Urinary bladder (tissue), 4 donors: ENCODE data around the gene DYRK3. TPM values are rescaled to one million over a fixed set of nuclear protein-coding genes. Genes with fewer than 3 reads are reported as not detected.
"Not testable (repeated sequence)": the region's sequence is repeated elsewhere in the genome, so short reads cannot be mapped to it uniquely, and the experiment has no call there.

ENCODE experiments used
- DNase-seq: peaks from one replicate; pipeline ENCODE4 v3.0.0-alpha.2; 2015; ENCODE audit errors: extremely low spot score
- H3K27ac ChIP-seq: one replicate; pipeline ENCODE4 v1.5.1; 2013; ENCODE audit warnings: low read depth, mild to moderate bottlenecking, moderate library complexity
- H3K36me3 ChIP-seq: one replicate; pipeline ENCODE4 v1.6.1; 2013; ENCODE audit warnings: mild to moderate bottlenecking, moderate library complexity; ENCODE audit not compliant: insufficient read depth
- H3K4me1 ChIP-seq: one replicate; pipeline ENCODE4 v1.6.1; 2013; ENCODE audit warnings: mild to moderate bottlenecking, moderate library complexity; ENCODE audit not compliant: insufficient read depth
- H3K4me3 ChIP-seq: one replicate; pipeline ENCODE4 v1.5.1; 2013; ENCODE audit warnings: low read depth, low read length
- WGBS: extraction: QIAGEN DNeasy Blood & Tissue Kit; methylation state at CpG from one replicate; pipeline ENCODE4 v1.1.7; 2013; 5-methylcytosine and 5-hydroxymethylcytosine counted together
- polyA plus RNA-seq: library from polyadenylated mRNA; stranded (reverse); fragments of 200-250 nt; gene quantifications from one replicate; pipeline ENCODE4 v1.2.3, GENCODE V29; 2013
- total RNA-seq: library from RNA; depleted of rRNA; stranded (reverse); fragments of >200 nt; gene quantifications from one replicate; pipeline ENCODE4 v1.2.3, GENCODE V29; 2014
- donor health status: healthy with polysubstance abuse.
- donor health status: healthy.

DYRK3 gene
- total and polyA plus RNA-seq, 2 donors = 5.6 to 12.8 TPM

GRCh38 chr1:206642074-206642473, 6.7 kb downstream of the DYRK3 start:
- DNase-seq, H3K4me1 ChIP-seq, H3K36me3 ChIP-seq, H3K27ac ChIP-seq, H3K4me3 ChIP-seq: not testable (repeated sequence)
- WGBS = 80% methylated on average over 2 of the region's 2 CpGs

GRCh38 chr1:206643118-206643698, 7.9 kb downstream of the DYRK3 start:
- DNase-seq = no peak
- 88% methylated on average over 3 of the region's 3 CpGs for WGBS
- H3K36me3 ChIP-seq = peaks cover 4% of the 10 kb centered on the region
- peaks cover 1% of the 10 kb centered on the region for H3K4me1 ChIP-seq
- H3K27ac ChIP-seq = no peak overlapping the region
- H3K4me3 ChIP-seq = no peak overlapping the region

- Histone ChIP-seq H3K4me3 (no peak overlapping the region), H3K36me3 (no peaks in the 10 kb centered on the region), H3K27ac (no peak overlapping the region), H3K4me1 (no peaks in the 10 kb centered on the region)
- no peak for DNase-seq
- 83% methylated on average over 1 of the region's 1 CpG for WGBS
These were observed 11.2 kb downstream of the DYRK3 start for GRCh38 chr1:206646504-206646903.

GRCh38 chr1:206647224-206647623, 11.9 kb downstream of the DYRK3 start:
- Histone ChIP-seq H3K4me3 (no peak overlapping the region), H3K4me1 (no peaks in the 10 kb centered on the region), H3K36me3 (no peaks in the 10 kb centered on the region), H3K27ac (no peak overlapping the region)
- DNase-seq = no peak

- H3K4me3 ChIP-seq = no peak overlapping the region
- no peak overlapping the region for H3K27ac ChIP-seq
- WGBS = 86% methylated on average over 5 of the region's 5 CpGs
These were observed 14.1 kb downstream of the DYRK3 start for GRCh38 chr1:206649261-206649921.

GRCh38 chr1:206651014-206651413, 15.7 kb downstream of the DYRK3 start:
- DNase-seq = no peak
- Histone ChIP-seq H3K4me1 (no peaks in the 10 kb centered on the region), H3K36me3 (no peaks in the 10 kb centered on the region), H3K4me3 (no peak overlapping the region), H3K27ac (no peak overlapping the region)
- 95% methylated on average over 3 of the region's 3 CpGs for WGBS

More at GRCh38 chr1:206649261-206649921, 14.1 kb downstream of the DYRK3 start:
- no peak for DNase-seq
- Histone ChIP-seq H3K4me1 (no peaks in the 10 kb centered on the region), H3K36me3 (no peaks in the 10 kb centered on the region)

- no peak for DNase-seq
- WGBS = 94% methylated on average over 5 of the region's 5 CpGs
- no peaks in the 10 kb centered on the region for H3K36me3 ChIP-seq
- H3K4me3 ChIP-seq = no peak overlapping the region
- no peak overlapping the region for H3K27ac ChIP-seq
- H3K4me1 ChIP-seq = no peaks in the 10 kb centered on the region
These were observed 16.9 kb downstream of the DYRK3 start for GRCh38 chr1:206651958-206652890.

GRCh38 chr1:206653715-206654459, 18.6 kb downstream of the DYRK3 start:
- Histone ChIP-seq H3K4me3 (no peak overlapping the region), H3K4me1 (no peaks in the 10 kb centered on the region), H3K27ac (no peak overlapping the region), H3K36me3 (no peaks in the 10 kb centered on the region)
- WGBS = 92% methylated on average over 7 of the region's 7 CpGs
- no peak for DNase-seq

- H3K4me1 ChIP-seq = no peaks in the 10 kb centered on the region
- 75% methylated on average over 2 of the region's 2 CpGs for WGBS
- H3K4me3 ChIP-seq = no peak overlapping the region
- DNase-seq = no peak
- H3K36me3 ChIP-seq = no peaks in the 10 kb centered on the region
- no peak overlapping the region for H3K27ac ChIP-seq
These were observed 19.5 kb downstream of the DYRK3 start for GRCh38 chr1:206654828-206655227.

- Histone ChIP-seq H3K36me3 (no peaks in the 10 kb centered on the region), H3K4me3 (no peak overlapping the region), H3K4me1 (no peaks in the 10 kb centered on the region), H3K27ac (no peak overlapping the region)
- WGBS = 80% methylated on average over 4 of the region's 4 CpGs
- DNase-seq = no peak
These were observed 20.1 kb downstream of the DYRK3 start for GRCh38 chr1:206655471-206655882.

- DNase-seq = no peak
- WGBS = 89% methylated on average over 3 of the region's 3 CpGs
- H3K27ac ChIP-seq = no peak overlapping the region
- H3K36me3 ChIP-seq = no peaks in the 10 kb centered on the region
- H3K4me3 ChIP-seq = no peak overlapping the region
- H3K4me1 ChIP-seq = no peaks in the 10 kb centered on the region
These were observed 21.6 kb downstream of the DYRK3 start for GRCh38 chr1:206656936-206657335.

- Histone ChIP-seq H3K4me1 (no peaks in the 10 kb centered on the region), H3K27ac (no peak overlapping the region), H3K36me3 (no peaks in the 10 kb centered on the region), H3K4me3 (no peak overlapping the region)
- 43% methylated on average over 6 of the region's 6 CpGs for WGBS
- no peak for DNase-seq
These were observed 22.4 kb downstream of the DYRK3 start for GRCh38 chr1:206657751-206658150.

GRCh38 chr1:206658264-206658980, 23.1 kb downstream of the DYRK3 start:
- H3K4me3 ChIP-seq = no peak overlapping the region
- no peaks in the 10 kb centered on the region for H3K4me1 ChIP-seq
- WGBS = 27% methylated on average over 22 of the region's 22 CpGs
- no peak overlapping the region for H3K27ac ChIP-seq
- H3K36me3 ChIP-seq = no peaks in the 10 kb centered on the region
- DNase-seq = no peak
